Omental fat pad (tissue), 4 donors: ENCODE data around the gene HRC. TPM values are rescaled to one million over a fixed set of nuclear protein-coding genes. Genes with fewer than 3 reads are reported as not detected.

Source experiments
- ATAC-seq: fragments of 150-250 bp; one replicate; pipeline ENCODE4 v1.9.1; 2016; ENCODE audit warnings: mild to moderate bottlenecking, moderate library complexity; ENCODE audit not compliant: low FRiP score
- DNase-seq: peaks from one replicate; pipeline ENCODE4 v3.0.0-alpha.2; 2019; ENCODE audit warnings: low spot score
- CTCF ChIP-seq, 3 donors: fragments of 450-650 bp; IDR thresholded peaks; one replicate each; pipeline ENCODE4 v1.5.1; 2016 to 2017; ENCODE audit warnings: antibody characterized with exemption in 3 of 3, mild to moderate bottlenecking in 3 of 3, moderate library complexity in 2 of 3
- total RNA-seq, 4 donors: library from RNA; depleted of rRNA; stranded (reverse); fragments of >200 nt; gene quantifications; one replicate each; pipeline ENCODE4 v1.1.0, GENCODE V29; 2016

The HRC gene
- total RNA-seq, 4 donors from 2014 or later, result 0.74 to 13.1 (median 1.7) TPM

DNA sequence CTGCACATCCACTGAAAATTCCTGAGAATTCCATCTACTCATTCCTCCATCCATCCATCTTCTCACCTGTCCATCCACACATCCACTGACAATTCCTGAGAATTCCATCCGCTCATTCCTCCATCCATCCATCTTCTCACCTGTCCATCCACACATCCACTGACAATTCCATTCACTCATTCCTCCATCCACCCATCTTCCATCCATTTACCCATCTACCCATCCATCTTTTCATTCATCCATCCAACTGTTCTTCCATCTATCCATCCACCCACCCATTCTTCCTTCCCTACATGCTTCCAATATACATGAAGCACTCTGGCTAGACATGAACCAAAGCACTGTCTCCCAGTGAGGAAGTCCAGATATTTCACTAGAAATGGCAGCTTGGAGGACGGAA, 18.0 kb upstream of the HRC start:
- no peak for ATAC-seq
- DNase-seq, result no peak
- TF ChIP-seq CTCF (IDR thresholded peaks at IDR 0.05), result no peak

GRCh38 chr19:49168421-49168820, 13.2 kb upstream of the HRC start:
- TF ChIP-seq CTCF (IDR thresholded peaks at IDR 0.05), result no peak
- ATAC-seq, result no peak
- DNase-seq, result no peak

- DNase-seq, result no peak
- ATAC-seq, result no peak
- no peak for TF ChIP-seq CTCF (IDR thresholded peaks at IDR 0.05)
Measured at GRCh38 chr19:49167857-49168409, 12.7 kb upstream of the HRC start.

GRCh38 chr19:49165865-49166301, 10.7 kb upstream of the HRC start:
- TF ChIP-seq CTCF (IDR thresholded peaks at IDR 0.05), result no peak
- ATAC-seq (no peak), DNase-seq (no peak)

GRCh38 chr19:49165111-49165750, 10.0 kb upstream of the HRC start:
- no peak for TF ChIP-seq CTCF (IDR thresholded peaks at IDR 0.05)
- DNase-seq (no peak), ATAC-seq (no peak)

- DNase-seq (no peak), ATAC-seq (no peak)
- no peak for TF ChIP-seq CTCF (IDR thresholded peaks at IDR 0.05)
Measured at GRCh38 chr19:49161987-49162386, 6.8 kb upstream of the HRC start.
